ENCODE data around the gene ANXA6.

The ANXA6 gene

DNA sequence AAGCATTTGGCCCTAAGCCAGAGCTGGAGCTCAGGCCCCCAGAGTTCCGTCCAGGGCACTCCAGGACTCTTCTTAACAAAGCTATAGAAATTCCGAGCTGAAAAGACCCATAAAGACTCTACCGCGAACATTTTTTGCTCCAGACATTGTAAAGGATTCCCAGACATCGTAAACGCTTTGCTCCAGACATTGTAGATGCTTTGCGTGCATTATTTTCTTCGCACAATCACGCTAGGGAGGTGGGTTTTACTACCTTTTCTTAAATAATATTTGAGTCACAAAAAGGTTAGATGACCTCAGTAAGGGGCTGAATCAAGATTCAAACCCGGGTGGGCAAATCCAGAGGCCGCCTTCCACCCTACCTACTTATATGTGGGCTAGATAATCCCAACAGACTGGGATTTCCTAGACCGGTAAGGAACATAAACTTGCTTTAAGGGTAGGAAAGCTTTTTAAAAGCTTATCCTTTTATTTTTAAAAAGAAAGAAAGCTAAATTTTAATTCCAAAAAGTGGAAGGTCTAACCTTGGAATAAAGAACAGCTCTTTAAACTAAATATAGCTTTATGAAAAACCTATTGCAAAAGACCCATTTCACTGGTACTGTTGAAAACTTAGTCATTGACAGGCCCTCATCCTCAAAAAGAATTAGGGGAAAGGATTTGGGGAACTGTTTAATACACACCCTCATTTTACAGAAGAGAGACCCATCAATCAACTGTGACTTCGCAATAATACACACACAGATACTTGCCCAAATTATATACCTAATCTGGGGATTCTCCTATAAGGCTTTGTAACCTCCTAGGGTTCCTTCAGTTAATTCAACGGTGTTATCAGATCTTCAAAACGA lies 75.9 kb downstream of the ANXA6 start:
- DNase-seq (ENCODE audit: low spot score) = no peak

DNA sequence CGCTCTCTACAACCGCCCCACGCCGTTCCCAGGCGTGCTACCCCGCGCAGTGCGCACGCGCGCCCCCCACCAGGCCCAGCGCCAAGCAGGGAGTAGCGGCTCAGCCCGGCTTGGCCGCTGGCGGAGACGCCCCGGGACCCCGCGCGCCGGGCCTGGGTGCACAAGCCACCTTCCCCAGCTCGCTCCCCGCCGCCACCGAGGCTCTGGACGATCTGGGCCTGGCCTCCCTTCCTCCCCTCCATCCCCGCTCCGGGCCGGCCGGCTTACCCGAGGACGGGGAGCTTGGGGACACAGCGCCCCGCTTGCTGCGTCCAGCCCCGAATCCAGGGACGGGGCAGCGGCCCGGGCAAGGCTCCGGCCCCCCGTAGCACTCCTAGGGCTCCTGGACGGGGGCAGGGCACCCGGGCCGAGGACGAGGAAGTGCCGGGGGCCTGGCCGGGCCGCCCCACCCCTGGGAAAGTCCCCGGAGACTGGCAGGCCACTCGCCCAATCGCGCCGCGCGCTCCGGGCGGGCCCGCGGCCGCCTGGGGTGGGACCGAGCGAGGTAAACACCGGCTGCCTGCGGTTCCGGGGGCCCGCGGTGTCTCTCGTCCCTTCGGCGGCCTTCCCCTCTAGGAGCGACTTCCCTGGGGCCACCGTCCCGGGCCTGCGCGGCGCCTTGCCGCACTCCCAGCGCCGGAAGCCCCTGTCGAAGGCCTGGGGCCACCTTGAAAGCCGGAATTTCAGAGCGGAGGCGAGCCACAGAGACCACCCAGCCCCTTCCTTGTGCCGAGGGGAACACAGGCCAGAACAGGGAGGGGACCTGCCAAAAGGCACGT lies 76.8 kb downstream of the ANXA6 start, which contains the start of gene TNIP1:
TSS of gene TNIP1 (minus strand) at position 422 of the 818 bp plus-strand sequence. CDS start 15,939 bp downstream, outside the sequence.
- peak; percentile 96 for DNase-seq (ENCODE audit: low spot score)

DNA sequence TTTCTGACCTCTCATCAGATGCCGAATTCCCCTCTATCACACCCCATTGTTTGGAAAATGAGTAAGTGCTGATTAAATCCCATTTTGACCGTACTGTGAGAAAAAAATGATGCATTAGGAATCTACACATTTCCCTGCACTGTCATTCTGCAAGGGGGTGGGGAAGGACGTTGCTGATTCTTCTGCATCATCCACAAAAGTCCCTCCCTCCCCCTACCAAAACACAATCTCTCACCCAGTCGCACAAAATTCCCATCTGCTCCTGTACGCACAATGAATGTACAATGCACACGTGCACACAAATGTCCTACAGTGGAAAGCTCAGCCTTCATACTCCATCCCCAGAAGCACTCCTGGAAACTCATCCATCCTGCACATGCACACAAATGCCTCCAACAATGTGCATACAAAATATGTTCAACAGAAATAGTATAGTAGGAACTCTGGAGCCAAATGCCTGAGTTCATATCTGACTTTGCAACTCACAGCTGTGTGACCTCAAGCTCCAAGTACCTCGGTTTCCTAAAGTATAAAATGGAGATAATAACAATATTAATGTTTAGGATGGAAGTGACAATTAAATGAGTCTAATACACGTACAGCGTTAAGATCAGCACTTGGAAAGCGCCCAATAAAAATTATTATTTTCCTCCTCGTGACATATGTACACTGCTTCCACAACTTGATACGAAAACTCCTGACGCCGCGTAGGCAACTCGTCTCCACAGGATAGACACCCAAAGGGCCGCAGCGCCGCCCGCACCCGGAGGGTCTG lies 77.6 kb downstream of the ANXA6 start:
- DNase-seq (ENCODE audit: low spot score) = peak; percentile 59

DNA sequence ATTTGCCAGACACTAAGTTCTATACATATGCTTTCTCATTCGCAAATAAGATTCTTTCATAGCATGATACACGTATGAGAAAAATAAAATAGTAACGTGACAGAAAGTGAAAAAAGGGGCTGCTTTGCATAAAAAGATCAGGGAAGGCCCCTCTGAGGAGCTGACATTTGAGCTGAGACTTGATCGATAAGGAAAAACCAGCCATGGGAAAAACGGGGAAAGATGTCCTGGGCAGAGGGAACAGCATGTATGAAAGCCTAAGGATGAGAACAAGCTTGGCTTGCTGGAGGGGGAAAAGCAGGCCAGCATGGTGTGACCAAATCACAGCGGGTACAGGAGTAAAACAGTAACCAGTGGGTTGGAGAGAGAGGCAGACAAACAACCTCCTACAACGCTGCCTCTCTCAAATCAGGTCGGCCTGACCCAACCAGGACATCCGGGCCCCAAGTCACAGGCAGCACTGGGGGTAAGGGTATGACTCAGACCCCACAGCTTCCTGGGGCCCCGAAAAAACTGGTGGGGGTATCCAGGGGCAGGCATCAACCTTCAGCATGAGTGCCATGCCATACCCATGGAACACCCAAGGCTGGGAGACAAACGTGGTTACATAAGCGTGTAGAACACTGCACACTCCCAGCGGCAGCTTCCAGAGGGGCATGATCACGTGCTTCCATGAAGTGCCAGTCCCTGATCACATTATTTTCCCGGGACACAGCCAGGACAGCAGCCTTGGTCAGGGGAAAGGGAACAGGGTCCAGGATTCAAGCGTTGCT lies 78.9 kb downstream of the ANXA6 start:
- peak; percentile 90 for DNase-seq (ENCODE audit: low spot score)

GRCh38 chr5:151077967-151078366 lies 79.6 kb downstream of the ANXA6 start:
- peak; percentile 47 for DNase-seq (ENCODE audit: low spot score)

- DNase-seq (ENCODE audit: low spot score) = no peak
These were observed 80.2 kb downstream of the ANXA6 start for GRCh38 chr5:151077419-151077818.

- no peak for DNase-seq (ENCODE audit: low spot score)
These were observed 81.0 kb downstream of the ANXA6 start for GRCh38 chr5:151076616-151077015.

- DNase-seq (ENCODE audit: low spot score) = no peak
These were observed 81.8 kb downstream of the ANXA6 start for GRCh38 chr5:151075698-151076331.

GRCh38 chr5:151074557-151074956 lies 83.0 kb downstream of the ANXA6 start:
- no peak for DNase-seq (ENCODE audit: low spot score)

DNA sequence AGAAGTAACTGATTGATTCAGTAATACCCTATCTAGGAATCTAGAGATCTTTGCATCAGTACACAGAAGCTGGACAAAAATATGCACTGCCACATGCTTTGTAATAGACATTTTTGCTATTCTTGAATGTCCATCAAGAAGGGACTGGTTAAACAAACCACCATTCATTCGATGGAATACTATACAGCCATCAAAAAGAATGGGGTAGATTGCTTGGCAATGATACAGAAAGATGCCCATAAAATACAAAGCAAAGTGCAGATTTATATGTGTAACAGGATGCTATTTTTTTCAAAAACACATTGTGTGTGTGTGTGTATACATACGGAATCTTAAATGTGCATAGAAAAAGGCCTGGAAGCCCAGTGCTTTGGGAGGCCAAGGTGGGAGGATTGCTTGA lies 84.3 kb downstream of the ANXA6 start:
- no peak for DNase-seq (ENCODE audit: low spot score)

DNA sequence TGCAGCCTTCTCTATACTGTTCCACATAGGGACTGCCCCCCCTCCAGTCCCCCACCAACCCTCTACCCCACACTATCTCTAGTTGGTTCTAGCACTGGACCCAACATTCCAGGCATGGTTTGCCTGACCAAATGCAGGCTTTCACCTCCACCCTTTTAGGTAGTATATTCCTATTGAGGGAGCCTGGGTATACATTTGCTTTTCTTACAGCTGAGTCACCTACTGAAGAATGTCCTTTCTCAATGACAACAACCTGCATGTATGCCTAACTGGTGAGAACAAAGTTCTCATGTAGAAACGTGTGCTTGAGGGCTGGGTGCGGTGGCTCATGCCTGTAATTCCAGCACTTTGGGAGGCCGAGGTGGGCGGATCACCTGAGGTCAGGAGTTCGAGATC lies 85.0 kb downstream of the ANXA6 start:
- no peak for DNase-seq (ENCODE audit: low spot score)

DNA sequence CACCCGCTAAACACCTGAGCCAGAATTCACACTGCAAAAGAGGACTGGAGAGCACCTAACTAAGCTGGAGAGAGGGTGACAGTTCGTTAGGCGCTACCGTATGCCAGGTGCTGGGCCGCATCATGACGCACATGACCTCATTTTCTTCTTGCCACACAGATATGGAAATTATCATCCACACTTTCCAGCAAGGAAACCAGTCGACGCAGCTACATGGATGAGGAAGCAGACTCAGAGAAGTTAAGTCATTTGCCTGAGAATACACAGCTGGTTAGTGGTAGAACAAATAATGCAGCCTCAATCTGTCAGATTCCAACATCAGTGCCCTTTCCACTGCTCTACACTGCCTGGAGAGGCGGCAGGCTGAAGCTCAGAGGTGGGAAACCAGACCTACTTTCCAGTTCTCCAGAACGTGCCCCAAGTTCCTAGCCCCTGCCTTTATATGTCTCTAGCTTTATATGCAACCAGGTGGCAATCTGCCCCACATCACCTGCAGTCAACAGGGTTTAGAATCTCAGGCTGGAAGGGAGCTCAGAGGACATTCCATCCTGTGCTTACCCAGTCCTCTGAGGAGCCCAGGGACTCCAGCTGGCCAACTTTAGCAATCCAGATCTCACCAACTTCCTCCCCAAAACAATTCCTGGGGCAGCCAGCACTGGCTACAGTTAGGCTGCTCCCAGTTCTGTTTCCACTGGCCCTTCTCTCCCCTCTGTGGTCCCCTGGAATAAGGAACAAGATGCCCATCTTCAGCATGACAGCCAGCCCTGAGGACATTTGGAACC lies 85.5 kb downstream of the ANXA6 start:
- DNase-seq (ENCODE audit: low spot score) = no peak

- no peak for DNase-seq (ENCODE audit: low spot score)
These were observed 86.6 kb downstream of the ANXA6 start for GRCh38 chr5:151071021-151071420.

DNA sequence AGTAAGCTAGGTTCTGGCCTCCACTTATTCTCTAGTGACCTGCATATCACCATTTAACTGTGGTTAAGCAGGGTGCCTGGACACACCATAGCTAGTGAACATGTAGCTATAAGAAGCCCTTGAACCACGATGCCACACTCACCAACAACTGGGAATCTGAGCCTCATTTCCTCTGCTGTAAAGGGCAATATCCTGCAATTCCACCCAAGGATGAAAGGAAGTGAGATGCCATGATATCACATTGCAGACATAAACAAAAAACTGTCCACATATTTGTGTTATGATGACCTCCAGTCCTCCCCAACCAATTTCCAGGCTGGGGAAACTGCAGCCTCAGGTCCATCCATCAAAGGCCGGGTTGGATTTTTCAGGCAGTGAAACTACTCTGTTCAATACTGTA lies 87.1 kb downstream of the ANXA6 start:
- no peak for DNase-seq (ENCODE audit: low spot score)

- no peak for DNase-seq (ENCODE audit: low spot score)
These were observed 89.0 kb downstream of the ANXA6 start for GRCh38 chr5:151068433-151069197.

DNA sequence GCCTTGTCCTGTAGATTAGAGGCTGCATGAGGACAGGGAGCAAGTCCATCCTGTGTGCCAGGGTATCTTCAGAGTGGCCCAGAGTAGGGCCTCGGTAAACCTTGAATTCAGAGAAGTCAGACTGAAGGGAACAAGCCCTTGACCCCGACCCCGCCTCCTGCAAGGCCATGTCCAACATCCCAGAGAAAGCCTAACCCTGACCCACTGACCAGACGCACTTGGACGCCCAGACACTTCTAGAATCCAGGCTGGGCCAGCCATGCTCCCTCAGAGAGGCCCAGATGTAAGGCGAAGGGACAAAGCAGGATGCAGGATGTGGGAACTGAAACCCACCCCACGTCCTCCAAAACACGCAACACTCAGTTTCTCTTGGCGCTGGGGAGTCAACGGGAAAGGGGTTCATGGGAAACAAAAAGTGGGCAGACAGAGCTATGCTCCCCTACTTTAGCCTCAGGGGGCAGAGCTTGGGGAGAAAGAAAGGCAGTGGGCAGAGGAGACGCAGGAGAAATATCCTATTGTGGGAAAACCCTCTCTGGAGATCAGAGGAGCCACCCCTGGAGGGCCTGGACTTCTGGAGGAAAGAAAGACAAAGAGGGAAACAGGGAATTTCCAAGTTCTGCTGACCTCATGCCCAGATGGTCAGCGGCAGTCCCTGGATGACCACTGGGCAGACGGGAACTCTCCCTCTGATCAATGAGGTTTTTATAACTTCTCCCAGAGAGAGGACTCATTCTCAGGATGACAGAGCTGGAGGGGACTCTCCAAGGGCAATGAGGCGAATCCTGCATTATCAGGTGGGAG lies 89.7 kb downstream of the ANXA6 start:
- DNase-seq (ENCODE audit: low spot score) = no peak

- DNase-seq (ENCODE audit: low spot score) = no peak
These were observed 90.7 kb downstream of the ANXA6 start for GRCh38 chr5:151066920-151067319.

- no peak for DNase-seq (ENCODE audit: low spot score)
These were observed 92.0 kb downstream of the ANXA6 start for GRCh38 chr5:151065609-151066008.
